K562 (cell line): Measurements from ENCODE around the gene PGPEP1. TPM values are rescaled to one million over a fixed set of nuclear protein-coding genes. Genes with fewer than 3 reads are reported as not detected.

Experiments used
- ATF3 ChIP-seq, 2 experiments: fragments of 450-650 bp in 1 of 2; sonication (generic) in 1 of 2; formaldehyde crosslinking in 1 of 2; IDR thresholded peaks in 1 of 2; conservative IDR thresholded peaks in 1 of 2; 2 replicates each; pipeline versions ENCODE4 v1.6.1 to v1.8.1; 2016 to 2023; ENCODE audit warnings: mild to moderate bottlenecking in 2 of 2, moderate library complexity in 2 of 2, inconsistent platforms in 1 of 2, missing genetic modification reagents in 1 of 2
- BCLAF1 ChIP-seq, 2 experiments: fragments of 450-650 bp in 1 of 2; IDR thresholded peaks; 2 replicates each; pipeline ENCODE4 v1.6.1; 2011 to 2017; ENCODE audit warnings: low read depth in 2 of 2, antibody characterized with exemption in 1 of 2, borderline replicate concordance in 1 of 2, low read length in 1 of 2, mild to moderate bottlenecking in 1 of 2, mixed read lengths in 1 of 2; ENCODE audit not compliant: control insufficient read depth in 1 of 2
- FOXK2 ChIP-seq, 2 experiments: fragments of 450-650 bp; IDR thresholded peaks in 1 of 2; conservative IDR thresholded peaks in 1 of 2; 2 replicates each; pipeline ENCODE4 v1.6.1; 2016; ENCODE audit warnings: low read depth in 2 of 2, mild to moderate bottlenecking in 1 of 2
- GABPA ChIP-seq: fragments of 200-800 bp; sonication (Bioruptor generic); conservative IDR thresholded peaks from 2 replicates; pipeline ENCODE4 v1.6.1; 2016; ENCODE audit warnings: low read depth, missing genetic modification characterization, missing compliant biosample characterization
- NCOA1 ChIP-seq: fragments of 450-650 bp; IDR thresholded peaks from 2 replicates; pipeline ENCODE4 v1.6.1; 2016; ENCODE audit warnings: low read depth
- NR4A1 ChIP-seq, 2 experiments: fragments of 250-450 bp in 1 of 2; fragments of 450-650 bp in 1 of 2; sonication (Bioruptor Pico) in 1 of 2; IDR thresholded peaks; 2 replicates each; pipeline versions ENCODE4 v1.4.0 to v1.6.1; 2016 to 2020; ENCODE audit warnings: mild to moderate bottlenecking in 2 of 2, missing compliant biosample characterization in 1 of 2, missing genetic modification characterization in 1 of 2, moderate library complexity in 1 of 2
- POU5F1 ChIP-seq: fragments of 150-350 bp; IDR thresholded peaks from 2 replicates; pipeline ENCODE4 v1.6.1; 2014; ENCODE audit warnings: borderline replicate concordance, low read length, low read depth, mild to moderate bottlenecking; ENCODE audit not compliant: partially characterized antibody
- RBM17 ChIP-seq: fragments of 200-400 bp; formaldehyde crosslinking; IDR thresholded peaks from 2 replicates; pipeline ENCODE4 v1.6.1; 2017; ENCODE audit warnings: low read depth, mild to moderate bottlenecking, low read length, borderline replicate concordance
- SPI1 ChIP-seq: IDR thresholded peaks from 2 replicates; pipeline ENCODE4 v1.6.1; 2011; ENCODE audit warnings: low read depth, low read length, control low read depth, borderline replicate concordance
- SUPT5H ChIP-seq: fragments of 450-650 bp; IDR thresholded peaks from 2 replicates; pipeline ENCODE4 v1.6.1; 2016
- TEAD1 ChIP-seq, 2 experiments: fragments of 450-650 bp in 1 of 2; sonication (generic) in 1 of 2; formaldehyde crosslinking; IDR thresholded peaks; 2 replicates each; pipeline versions ENCODE4 v1.4.0 to v1.8.0; 2020 to 2022; ENCODE audit warnings: mild to moderate bottlenecking in 2 of 2, missing genetic modification reagents in 1 of 2
- XRCC5 ChIP-seq: fragments of 200-400 bp; formaldehyde crosslinking; IDR thresholded peaks from 2 replicates; pipeline ENCODE4 v1.6.1; 2017; ENCODE audit warnings: low read depth, mild to moderate bottlenecking, low read length
- polyA plus RNA-seq, 8 experiments: library from polyadenylated mRNA; depleted of rRNA in 4 of 8; stranded (reverse) in 5 of 8; unstranded in 3 of 8; fragments of >200 nt; fragmentation: Nextera tagmentation in 2 of 8; fragmentation: Illumina TruSeq in 1 of 8; extraction: Ambion mirVana in 2 of 8; extraction: Trizol in 1 of 8; gene quantifications; 2 replicates each; pipeline versions ENCODE4 v1.2.1 to v1.2.3, GENCODE V29; 2011 to 2014; ENCODE audit warnings: inconsistent platforms in 1 of 8, missing spikeins in 1 of 8
- total RNA-seq, 7 experiments: library from RNA; depleted of rRNA in 6 of 7; stranded (reverse); fragments of >200 nt in 6 of 7; fragmentation: Illumina TruSeq in 2 of 7; extraction: Trizol in 2 of 7; gene quantifications; 2 replicates each; pipeline versions ENCODE4 v1.2.1 to v1.2.3, GENCODE V29; 2011 to 2021; ENCODE audit warnings: low replicate concordance in 1 of 7
- TF ChIP-seq, protein P1 (sequence below): fragments of 450-650 bp; IDR thresholded peaks from 2 replicates; pipeline ENCODE4 v1.7.1; 2018; ENCODE audit warnings: mild to moderate bottlenecking, low read depth; ENCODE audit not compliant: partially characterized antibody
- TF ChIP-seq, protein P2 (sequence below): sonication (generic); formaldehyde crosslinking; IDR thresholded peaks from 2 replicates; pipeline ENCODE4 v1.9.0; 2022; ENCODE audit warnings: mild to moderate bottlenecking, missing genetic modification reagents

PGPEP1 gene
- total and polyA plus RNA-seq, 9 of the 15 experiments (the other 6 are each of a cell fraction or from before 2014, with no cell fraction given), result 10.0 to 69.6 (median 33.5) TPM

GRCh38 chr19:18292810-18293641, 47.4 kb upstream of the PGPEP1 start (continued):
- TF ChIP-seq SPI1, result 0 out of 2 replicates have a peak, but pooled peaks have one; percentile 13
- peak; percentile 79 for TF ChIP-seq XRCC5
- TF ChIP-seq, protein P1, sequence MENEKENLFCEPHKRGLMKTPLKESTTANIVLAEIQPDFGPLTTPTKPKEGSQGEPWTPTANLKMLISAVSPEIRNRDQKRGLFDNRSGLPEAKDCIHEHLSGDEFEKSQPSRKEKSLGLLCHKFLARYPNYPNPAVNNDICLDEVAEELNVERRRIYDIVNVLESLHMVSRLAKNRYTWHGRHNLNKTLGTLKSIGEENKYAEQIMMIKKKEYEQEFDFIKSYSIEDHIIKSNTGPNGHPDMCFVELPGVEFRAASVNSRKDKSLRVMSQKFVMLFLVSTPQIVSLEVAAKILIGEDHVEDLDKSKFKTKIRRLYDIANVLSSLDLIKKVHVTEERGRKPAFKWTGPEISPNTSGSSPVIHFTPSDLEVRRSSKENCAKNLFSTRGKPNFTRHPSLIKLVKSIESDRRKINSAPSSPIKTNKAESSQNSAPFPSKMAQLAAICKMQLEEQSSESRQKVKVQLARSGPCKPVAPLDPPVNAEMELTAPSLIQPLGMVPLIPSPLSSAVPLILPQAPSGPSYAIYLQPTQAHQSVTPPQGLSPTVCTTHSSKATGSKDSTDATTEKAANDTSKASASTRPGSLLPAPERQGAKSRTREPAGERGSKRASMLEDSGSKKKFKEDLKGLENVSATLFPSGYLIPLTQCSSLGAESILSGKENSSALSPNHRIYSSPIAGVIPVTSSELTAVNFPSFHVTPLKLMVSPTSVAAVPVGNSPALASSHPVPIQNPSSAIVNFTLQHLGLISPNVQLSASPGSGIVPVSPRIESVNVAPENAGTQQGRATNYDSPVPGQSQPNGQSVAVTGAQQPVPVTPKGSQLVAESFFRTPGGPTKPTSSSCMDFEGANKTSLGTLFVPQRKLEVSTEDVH, result peak; percentile 57
- no peak for TF ChIP-seq RBM17
- TF ChIP-seq NR4A1 (CRISPR knock-in tag; IDR thresholded peaks at IDR 0.05), result no peak
- TF ChIP-seq NR4A1 (tag; IDR thresholded peaks at IDR 0.05), result 0 out of 2 replicates have a peak, but pooled peaks have one; percentile 31
- TF ChIP-seq, protein P2, sequence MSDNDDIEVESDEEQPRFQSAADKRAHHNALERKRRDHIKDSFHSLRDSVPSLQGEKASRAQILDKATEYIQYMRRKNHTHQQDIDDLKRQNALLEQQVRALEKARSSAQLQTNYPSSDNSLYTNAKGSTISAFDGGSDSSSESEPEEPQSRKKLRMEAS (CRISPR knock-in tag), result peak; percentile 83
- TF ChIP-seq SUPT5H, result peak; percentile 37
- no peak for TF ChIP-seq POU5F1
- 0 out of 2 replicates have a peak, but pooled peaks have one; percentile 43 for TF ChIP-seq ATF3 (IDR thresholded peaks at IDR 0.05)
- TF ChIP-seq ATF3 (CRISPR knock-in tag; conservative IDR thresholded peaks at IDR 0.05), result peak; percentile 53; the same call in 1 of the 2 replicates
- TF ChIP-seq BCLAF1 (IDR thresholded peaks at IDR 0.05; ENCODE audit: borderline replicate concordance in 1 of 2, control insufficient read depth in 1 of 2, low read depth in 2 of 2, low read length in 1 of 2), result no peak
- 0 out of 2 replicates have a peak, but pooled peaks have one; percentile 44 for TF ChIP-seq NCOA1
- TF ChIP-seq FOXK2 (conservative IDR thresholded peaks at IDR 0.05 in 1 of 2, IDR thresholded peaks at IDR 0.05 in 1 of 2; ENCODE audit: low read depth in 2 of 2), result peak in 1 of 2 experiments; percentile 22; a peak in 1 of 4 replicates
- TF ChIP-seq TEAD1 (CRISPR knock-in tag; IDR thresholded peaks at IDR 0.05), result peak in 1 of 2 experiments; percentile 32; a peak in 1 of 4 replicates
- TF ChIP-seq GABPA, result no peak
